OCI-LY1 (cell line): ENCODE measurements around the gene CFAP77.

Source experiments
- EZH2 ChIP-seq: fragments of 200-600 bp; sonication (generic), shearing (Covaris generic); IDR thresholded peaks from 2 replicates; pipeline ENCODE4 v1.8.0; 2017; ENCODE audit warnings: borderline replicate concordance, mixed run types, mild to moderate bottlenecking, antibody characterized with exemption, low read length, moderate library complexity, mixed read lengths
- TF ChIP-seq, protein P1 (sequence below): fragments of 200-600 bp; sonication (generic), shearing (Covaris generic); IDR thresholded peaks from 2 replicates; pipeline ENCODE4 v1.5.1; 2017; ENCODE audit warnings: mild to moderate bottlenecking, antibody characterized with exemption, low read length, moderate library complexity, mixed read lengths

DNA sequence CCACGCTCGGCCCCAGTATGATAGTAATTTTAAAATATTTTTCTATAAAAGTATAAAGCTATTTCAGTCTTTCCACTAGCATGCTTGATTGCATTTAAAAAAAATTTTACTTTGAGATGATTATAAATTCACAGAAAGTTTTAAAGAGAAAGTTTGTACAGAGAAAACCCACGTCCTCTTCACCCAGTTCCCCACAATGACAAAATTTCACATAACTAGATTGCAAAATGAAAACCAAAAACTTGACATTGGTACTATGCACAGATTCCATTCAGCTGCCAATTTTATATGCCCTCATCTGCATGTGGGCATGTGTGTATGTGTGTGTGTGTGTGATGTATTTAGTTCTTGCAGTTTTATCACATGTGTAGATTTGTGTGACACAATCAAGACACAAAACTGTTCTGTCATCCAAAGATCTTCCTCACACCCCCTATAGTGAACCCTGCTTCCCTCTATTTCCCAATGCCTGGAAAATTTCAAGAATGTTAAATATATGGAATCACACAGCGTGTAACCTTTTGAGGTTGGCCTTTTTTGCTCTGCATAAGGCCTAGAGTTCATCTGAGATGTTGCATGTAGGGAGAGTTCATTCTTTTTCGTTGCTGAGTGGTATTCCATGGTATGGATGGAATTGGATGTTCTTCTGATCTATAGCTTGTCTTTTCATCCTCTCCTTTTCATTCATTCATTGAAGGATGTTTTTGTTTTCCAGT lies 115.5 kb downstream of the CFAP77 start:
- TF ChIP-seq, protein P1, sequence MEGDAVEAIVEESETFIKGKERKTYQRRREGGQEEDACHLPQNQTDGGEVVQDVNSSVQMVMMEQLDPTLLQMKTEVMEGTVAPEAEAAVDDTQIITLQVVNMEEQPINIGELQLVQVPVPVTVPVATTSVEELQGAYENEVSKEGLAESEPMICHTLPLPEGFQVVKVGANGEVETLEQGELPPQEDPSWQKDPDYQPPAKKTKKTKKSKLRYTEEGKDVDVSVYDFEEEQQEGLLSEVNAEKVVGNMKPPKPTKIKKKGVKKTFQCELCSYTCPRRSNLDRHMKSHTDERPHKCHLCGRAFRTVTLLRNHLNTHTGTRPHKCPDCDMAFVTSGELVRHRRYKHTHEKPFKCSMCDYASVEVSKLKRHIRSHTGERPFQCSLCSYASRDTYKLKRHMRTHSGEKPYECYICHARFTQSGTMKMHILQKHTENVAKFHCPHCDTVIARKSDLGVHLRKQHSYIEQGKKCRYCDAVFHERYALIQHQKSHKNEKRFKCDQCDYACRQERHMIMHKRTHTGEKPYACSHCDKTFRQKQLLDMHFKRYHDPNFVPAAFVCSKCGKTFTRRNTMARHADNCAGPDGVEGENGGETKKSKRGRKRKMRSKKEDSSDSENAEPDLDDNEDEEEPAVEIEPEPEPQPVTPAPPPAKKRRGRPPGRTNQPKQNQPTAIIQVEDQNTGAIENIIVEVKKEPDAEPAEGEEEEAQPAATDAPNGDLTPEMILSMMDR: no peak
- TF ChIP-seq EZH2: no peak
